ENCODE data around the gene PEX6.

DNA sequence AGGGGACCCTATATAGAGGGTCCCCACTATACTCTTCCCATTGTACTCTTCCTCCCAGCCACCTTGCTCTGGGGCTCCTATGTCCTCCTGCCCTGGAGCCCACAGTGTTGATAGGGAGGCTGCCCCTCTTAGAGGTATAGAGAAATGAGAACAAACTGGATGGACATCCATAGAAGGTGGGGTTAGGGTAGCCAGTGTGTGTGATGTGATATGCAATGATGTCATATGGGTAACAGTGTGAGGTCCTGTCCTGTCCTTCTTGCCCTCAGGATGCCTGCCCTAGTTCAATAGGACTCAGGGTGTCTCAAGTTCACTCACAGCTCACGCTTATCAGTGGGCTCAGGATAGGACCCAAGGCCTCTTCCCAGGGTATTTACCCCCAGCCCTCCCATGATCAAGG, 62.7 kb downstream of the PEX6 start:
- TF ChIP-seq CSDC2 (CRISPR knock-in tag; IDR thresholded peaks at IDR 0.05) (no peak), TCF4 (CRISPR knock-in tag; IDR thresholded peaks at IDR 0.05; ENCODE audit: borderline replicate concordance) (no peak), ZFP3 (CRISPR knock-in tag; IDR thresholded peaks at IDR 0.05) (no peak), PPARA (CRISPR knock-in tag; IDR thresholded peaks at IDR 0.05; ENCODE audit: borderline replicate concordance) (no peak), ESRRG (CRISPR knock-in tag; IDR thresholded peaks at IDR 0.05) (no peak), ARNTL (CRISPR knock-in tag; IDR thresholded peaks at IDR 0.05; ENCODE audit: borderline replicate concordance, low read depth) (no peak), ZC3H10 (CRISPR knock-in tag; IDR thresholded peaks at IDR 0.05) (no peak), SNAI2 (CRISPR knock-in tag; IDR thresholded peaks at IDR 0.05) (no peak), RARB (CRISPR knock-in tag; IDR thresholded peaks at IDR 0.05) (no peak)
- TF ChIP-seq, protein P1, sequence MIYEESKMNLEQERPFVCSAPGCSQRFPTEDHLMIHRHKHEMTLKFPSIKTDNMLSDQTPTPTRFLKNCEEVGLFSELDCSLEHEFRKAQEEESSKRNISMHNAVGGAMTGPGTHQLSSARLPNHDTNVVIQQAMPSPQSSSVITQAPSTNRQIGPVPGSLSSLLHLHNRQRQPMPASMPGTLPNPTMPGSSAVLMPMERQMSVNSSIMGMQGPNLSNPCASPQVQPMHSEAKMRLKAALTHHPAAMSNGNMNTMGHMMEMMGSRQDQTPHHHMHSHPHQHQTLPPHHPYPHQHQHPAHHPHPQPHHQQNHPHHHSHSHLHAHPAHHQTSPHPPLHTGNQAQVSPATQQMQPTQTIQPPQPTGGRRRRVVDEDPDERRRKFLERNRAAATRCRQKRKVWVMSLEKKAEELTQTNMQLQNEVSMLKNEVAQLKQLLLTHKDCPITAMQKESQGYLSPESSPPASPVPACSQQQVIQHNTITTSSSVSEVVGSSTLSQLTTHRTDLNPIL (CRISPR knock-in tag; IDR thresholded peaks at IDR 0.05; ENCODE audit: low read depth): no peak
- TF ChIP-seq, protein P2, sequence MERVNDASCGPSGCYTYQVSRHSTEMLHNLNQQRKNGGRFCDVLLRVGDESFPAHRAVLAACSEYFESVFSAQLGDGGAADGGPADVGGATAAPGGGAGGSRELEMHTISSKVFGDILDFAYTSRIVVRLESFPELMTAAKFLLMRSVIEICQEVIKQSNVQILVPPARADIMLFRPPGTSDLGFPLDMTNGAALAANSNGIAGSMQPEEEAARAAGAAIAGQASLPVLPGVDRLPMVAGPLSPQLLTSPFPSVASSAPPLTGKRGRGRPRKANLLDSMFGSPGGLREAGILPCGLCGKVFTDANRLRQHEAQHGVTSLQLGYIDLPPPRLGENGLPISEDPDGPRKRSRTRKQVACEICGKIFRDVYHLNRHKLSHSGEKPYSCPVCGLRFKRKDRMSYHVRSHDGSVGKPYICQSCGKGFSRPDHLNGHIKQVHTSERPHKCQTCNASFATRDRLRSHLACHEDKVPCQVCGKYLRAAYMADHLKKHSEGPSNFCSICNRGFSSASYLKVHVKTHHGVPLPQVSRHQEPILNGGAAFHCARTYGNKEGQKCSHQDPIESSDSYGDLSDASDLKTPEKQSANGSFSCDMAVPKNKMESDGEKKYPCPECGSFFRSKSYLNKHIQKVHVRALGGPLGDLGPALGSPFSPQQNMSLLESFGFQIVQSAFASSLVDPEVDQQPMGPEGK (CRISPR knock-in tag; IDR thresholded peaks at IDR 0.05; ENCODE audit: borderline replicate concordance): no peak
